GM21786 (cell line): ENCODE results near the gene PDIA4.
"Not testable (repeated sequence)": the region's sequence is repeated elsewhere in the genome, so short reads cannot be mapped to it uniquely, and the experiment has no call there.

ENCODE experiments used
- ATAC-seq: cut with Tn5 transposase; IDR thresholded peaks from one replicate; pipeline ENCODE4 v1.9.1; 2021; ENCODE audit not compliant: unreplicated experiment

PDIA4 gene

GRCh38 chr7:149003560-149004305 is 24.6 kb downstream of the PDIA4 start:
- ATAC-seq = no peak

GRCh38 chr7:149003018-149003417 is 25.3 kb downstream of the PDIA4 start:
- no peak for ATAC-seq

- no peak for ATAC-seq
These were observed 25.7 kb downstream of the PDIA4 start for GRCh38 chr7:149002604-149003003.

- ATAC-seq = no peak
These were observed 26.8 kb downstream of the PDIA4 start for GRCh38 chr7:149001427-149002068.

GRCh38 chr7:149000961-149001360 is 27.3 kb downstream of the PDIA4 start:
- no peak for ATAC-seq

- ATAC-seq = no peak
These were observed 29.1 kb downstream of the PDIA4 start for GRCh38 chr7:148999192-148999591.

- no peak for ATAC-seq
These were observed 30.8 kb downstream of the PDIA4 start for GRCh38 chr7:148997497-148997896.

- ATAC-seq = no peak
These were observed 33.7 kb downstream of the PDIA4 start for GRCh38 chr7:148994576-148994975.

- no peak for ATAC-seq
These were observed 35.1 kb downstream of the PDIA4 start for GRCh38 chr7:148993193-148993592.

- no peak for ATAC-seq
These were observed 36.8 kb downstream of the PDIA4 start for GRCh38 chr7:148991536-148991935.

- ATAC-seq = no peak
These were observed 40.4 kb downstream of the PDIA4 start for GRCh38 chr7:148987751-148988512.

GRCh38 chr7:148987010-148987750 is 41.1 kb downstream of the PDIA4 start:
- ATAC-seq = peak; percentile 93

- ATAC-seq = no peak
These were observed 41.6 kb downstream of the PDIA4 start for GRCh38 chr7:148986742-148987009.

GRCh38 chr7:148983200-148984146 is 44.8 kb downstream of the PDIA4 start:
- ATAC-seq = peak; percentile 45

GRCh38 chr7:148982654-148983199 is 45.6 kb downstream of the PDIA4 start:
- no peak for ATAC-seq

- no peak for ATAC-seq
These were observed 48.5 kb downstream of the PDIA4 start for GRCh38 chr7:148979827-148980226.

GRCh38 chr7:148979072-148979471 is 49.2 kb downstream of the PDIA4 start:
- ATAC-seq = not testable (repeated sequence)

GRCh38 chr7:148978091-148978490 is 50.2 kb downstream of the PDIA4 start:
- no peak for ATAC-seq

GRCh38 chr7:148975896-148976295 is 52.4 kb downstream of the PDIA4 start:
- ATAC-seq = no peak

- no peak for ATAC-seq
These were observed 55.0 kb downstream of the PDIA4 start for GRCh38 chr7:148973256-148973655.
